ENCODE measurements around the gene ESYT1. TPM values are rescaled to one million over a fixed set of nuclear protein-coding genes. Genes with fewer than 3 reads are reported as not detected.

The ESYT1 gene
- polyA plus RNA-seq, 3 donors from 2014 or later, result 217 to 502 (median 273) TPM

GRCh38 chr12:56165369-56165768 lies 37.3 kb downstream of the ESYT1 start:
- H3K27me3 Mint-ChIP-seq (ENCODE audit: low read depth in 3 of 3), result peaks cover 0 to 13% (median 2%) of the 10 kb centered on the region in 3 donors
- no peak overlapping the region for H3K4me3 Mint-ChIP-seq
- peaks cover 15 to 19% of the 10 kb centered on the region in 2 donors for H3K4me1 Mint-ChIP-seq
- H3K9me3 Mint-ChIP-seq, result no peaks in the 10 kb centered on the region
- peak overlapping the region in 5 of 6 donors; percentile 26 to 53 (median 43) for H3K27ac Mint-ChIP-seq
- H3K36me3 Mint-ChIP-seq, result peaks cover 20 to 59% (median 37%) of the 10 kb centered on the region in 3 donors
- DNase-seq, result no peak

DNA sequence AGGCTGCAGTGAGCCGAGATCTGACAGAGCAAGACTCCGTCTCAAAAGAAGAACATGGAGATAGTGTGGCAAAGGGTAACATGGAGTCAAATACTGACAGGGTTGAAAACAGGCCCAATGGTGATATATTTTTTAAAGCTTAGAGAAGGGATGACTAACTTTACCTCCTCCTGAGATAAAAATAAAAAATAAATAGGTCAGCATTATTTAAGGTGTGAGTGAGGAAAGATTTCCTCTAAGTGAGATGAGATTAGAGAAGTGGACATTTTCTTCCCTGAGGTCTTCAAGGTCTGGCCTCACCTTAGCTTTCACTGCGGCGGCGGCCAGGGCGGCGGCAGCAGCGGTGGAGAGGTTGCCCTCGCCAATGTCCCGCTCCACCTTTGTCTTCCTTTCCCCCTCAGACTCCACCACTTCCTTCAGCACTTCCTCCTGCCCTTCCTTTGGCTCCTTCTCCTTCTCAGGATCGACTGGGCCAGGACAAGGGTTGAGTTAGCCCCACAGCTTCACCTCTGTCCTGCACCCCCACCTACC lies 41.2 kb downstream of the ESYT1 start:
- Mint-ChIP-seq H3K27me3 (ENCODE audit: low read depth in 3 of 3) (peaks cover 0 to 10% (median 0%) of the 10 kb centered on the region in 3 donors), H3K27ac (peak overlapping the region in 4 of 6 donors; percentile 31 to 76 (median 62)), H3K36me3 (peaks cover 26 to 50% (median 35%) of the 10 kb centered on the region in 3 donors), H3K4me1 (peaks cover 0 to 2% of the 10 kb centered on the region in 2 donors), H3K4me3 (no peak overlapping the region), H3K9me3 (no peaks in the 10 kb centered on the region)
- no peak for DNase-seq

DNA sequence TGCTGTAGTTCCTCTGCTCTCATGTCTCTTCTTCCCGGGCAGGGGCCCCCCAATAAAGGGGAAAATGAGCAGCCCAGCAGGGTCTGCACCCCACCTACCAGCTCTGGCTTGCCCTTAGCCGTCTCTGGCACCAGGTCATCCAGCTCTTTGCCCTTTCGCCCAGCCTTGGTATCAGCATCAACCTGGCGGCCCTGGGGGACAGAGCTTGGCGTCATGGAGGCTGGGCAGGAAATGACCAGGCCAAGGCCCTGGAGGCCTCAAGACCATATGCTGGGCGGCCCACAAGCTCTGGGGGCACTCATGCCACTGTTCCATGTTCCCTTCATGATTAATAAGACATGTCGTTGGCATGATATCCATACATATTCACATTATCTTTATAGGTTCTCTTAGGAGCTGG lies 44.8 kb downstream of the ESYT1 start:
- H3K9me3 Mint-ChIP-seq, result no peaks in the 10 kb centered on the region
- peaks cover 29 to 55% (median 34%) of the 10 kb centered on the region in 3 donors for H3K36me3 Mint-ChIP-seq
- peaks cover 0 to under 1% of the 10 kb centered on the region in 2 donors for H3K4me1 Mint-ChIP-seq
- H3K27me3 Mint-ChIP-seq (ENCODE audit: low read depth in 3 of 3), result peaks cover 0 to 7% (median 0%) of the 10 kb centered on the region in 3 donors
- H3K4me3 Mint-ChIP-seq, result no peak overlapping the region
- H3K27ac Mint-ChIP-seq, result no peak overlapping the region
- DNase-seq, result no peak

DNA sequence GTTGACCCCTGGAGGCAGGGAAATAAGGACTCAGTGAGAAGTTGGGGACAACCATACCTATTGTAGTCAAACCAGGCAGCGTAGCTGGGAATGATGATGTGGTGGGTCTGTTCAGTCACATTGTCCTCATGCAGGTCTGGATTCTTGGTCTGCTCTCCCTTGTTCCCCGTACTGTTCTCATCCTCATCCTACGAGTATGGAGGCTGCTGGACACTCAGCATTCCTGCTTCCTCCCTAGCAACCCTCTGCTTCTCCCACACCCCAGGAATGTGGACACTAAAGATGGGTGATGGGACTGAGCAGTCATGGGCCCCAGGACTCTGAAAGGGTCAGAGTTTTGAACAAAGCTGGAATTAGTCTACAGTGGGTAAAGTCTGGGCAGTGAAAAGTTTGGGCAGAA lies 50.3 kb downstream of the ESYT1 start:
- H3K27me3 Mint-ChIP-seq (ENCODE audit: low read depth in 3 of 3), result peaks cover 0 to 2% (median 0%) of the 10 kb centered on the region in 3 donors
- no peak overlapping the region for H3K27ac Mint-ChIP-seq
- no peaks in the 10 kb centered on the region for H3K4me1 Mint-ChIP-seq
- no peak for DNase-seq
- H3K36me3 Mint-ChIP-seq, result peaks cover 39 to 57% (median 49%) of the 10 kb centered on the region in 3 donors
- H3K4me3 Mint-ChIP-seq, result no peak overlapping the region
- no peaks in the 10 kb centered on the region for H3K9me3 Mint-ChIP-seq

DNA sequence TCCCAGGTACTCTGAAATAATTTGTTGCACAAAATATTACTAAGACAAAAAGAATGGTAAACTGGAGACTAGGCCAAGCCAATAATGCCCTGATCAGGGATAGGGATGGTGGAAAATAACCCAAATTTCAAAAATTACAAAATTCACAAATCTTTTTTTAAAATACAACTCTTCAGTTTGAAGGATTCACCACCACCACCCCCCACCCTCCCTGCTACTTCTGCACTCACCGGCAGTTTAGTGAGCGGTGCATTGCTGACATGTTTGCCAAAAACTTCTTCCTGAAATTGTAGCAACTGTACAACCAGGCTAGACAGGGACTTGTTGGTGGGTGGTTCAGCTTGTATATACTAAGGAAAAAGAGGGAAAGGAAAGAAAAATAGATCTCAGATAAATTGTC lies 58.9 kb downstream of the ESYT1 start:
- Mint-ChIP-seq H3K4me1 (peaks cover 34 to 46% of the 10 kb centered on the region in 2 donors), H3K9me3 (no peaks in the 10 kb centered on the region), H3K27ac (peak overlapping the region in 5 of 6 donors; percentile 55 to 91 (median 73)), H3K36me3 (peaks cover 7 to 20% (median 8%) of the 10 kb centered on the region in 3 donors), H3K27me3 (ENCODE audit: low read depth in 3 of 3) (peaks cover 10 to 18% (median 16%) of the 10 kb centered on the region in 3 donors), H3K4me3 (peak overlapping the region in 4 of 5 donors; percentile 29 to 93 (median 68))
- no peak for DNase-seq

GRCh38 chr12:56188131-56188777 lies 60.2 kb downstream of the ESYT1 start:
- Mint-ChIP-seq H3K9me3 (no peaks in the 10 kb centered on the region), H3K27ac (peak overlapping the region; percentile 73 to 99 (median 91)), H3K4me3 (peak overlapping the region; percentile 86 to 98 (median 89)), H3K36me3 (peaks cover 7 to 19% (median 8%) of the 10 kb centered on the region in 3 donors), H3K27me3 (ENCODE audit: low read depth in 3 of 3) (peaks cover 10 to 18% (median 16%) of the 10 kb centered on the region in 3 donors), H3K4me1 (peaks cover 42 to 56% of the 10 kb centered on the region in 2 donors)
- DNase-seq, result peak in 1 of 3 donors; percentile 16

- peaks cover 7 to 16% (median 8%) of the 10 kb centered on the region in 3 donors for H3K36me3 Mint-ChIP-seq
- peak overlapping the region; percentile 86 to 98 (median 89) for H3K4me3 Mint-ChIP-seq
- peaks cover 10 to 18% (median 17%) of the 10 kb centered on the region in 3 donors for H3K27me3 Mint-ChIP-seq (ENCODE audit: low read depth in 3 of 3)
- H3K4me1 Mint-ChIP-seq, result peaks cover 43 to 60% of the 10 kb centered on the region in 2 donors
- peak overlapping the region; percentile 73 to 99 (median 91) for H3K27ac Mint-ChIP-seq
- H3K9me3 Mint-ChIP-seq, result no peaks in the 10 kb centered on the region
- peak in 1 of 3 donors; percentile 22 for DNase-seq
These were observed 60.7 kb downstream of the ESYT1 start for GRCh38 chr12:56188778-56189098.

- DNase-seq, result peak; percentile 84 to 88 (median 86)
- Mint-ChIP-seq H3K27ac (peak within 1 kb of the TSS; percentile 93 to 99 (median 96)), H3K4me3 (peak within 1 kb of the TSS; percentile 92 to 98 (median 97)), H3K4me1 (peaks cover 43 to 60% of the 10 kb centered on the region in 2 donors), H3K36me3 (peaks cover 6 to 12% (median 8%) of the 10 kb centered on the region in 3 donors), H3K9me3 (no peaks in the 10 kb centered on the region), H3K27me3 (ENCODE audit: low read depth in 3 of 3) (peaks cover 10 to 18% (median 17%) of the 10 kb centered on the region in 3 donors)
These were observed 61.2 kb downstream of the ESYT1 start, which contains the start of gene SMARCC2 for GRCh38 chr12:56189099-56189917. Gene SMARCC2, minus strand, starts transcription at chr12:56189483. Its CDS starts 22 bp downstream, at chr12:56189461.

- peaks cover 43 to 60% of the 10 kb centered on the region in 2 donors for H3K4me1 Mint-ChIP-seq
- peaks cover 3 to 4% (median 4%) of the 10 kb centered on the region in 3 donors for H3K36me3 Mint-ChIP-seq
- DNase-seq, result peak; percentile 72 to 74 (median 74)
- no peaks in the 10 kb centered on the region for H3K9me3 Mint-ChIP-seq
- peak overlapping the region; percentile 92 to 98 (median 96) for H3K27ac Mint-ChIP-seq
- H3K27me3 Mint-ChIP-seq (ENCODE audit: low read depth in 3 of 3), result peaks cover 10 to 18% (median 17%) of the 10 kb centered on the region in 3 donors
- H3K4me3 Mint-ChIP-seq, result peak overlapping the region; percentile 92 to 98 (median 97)
These were observed 62.0 kb downstream of the ESYT1 start for GRCh38 chr12:56189918-56190694.

DNA sequence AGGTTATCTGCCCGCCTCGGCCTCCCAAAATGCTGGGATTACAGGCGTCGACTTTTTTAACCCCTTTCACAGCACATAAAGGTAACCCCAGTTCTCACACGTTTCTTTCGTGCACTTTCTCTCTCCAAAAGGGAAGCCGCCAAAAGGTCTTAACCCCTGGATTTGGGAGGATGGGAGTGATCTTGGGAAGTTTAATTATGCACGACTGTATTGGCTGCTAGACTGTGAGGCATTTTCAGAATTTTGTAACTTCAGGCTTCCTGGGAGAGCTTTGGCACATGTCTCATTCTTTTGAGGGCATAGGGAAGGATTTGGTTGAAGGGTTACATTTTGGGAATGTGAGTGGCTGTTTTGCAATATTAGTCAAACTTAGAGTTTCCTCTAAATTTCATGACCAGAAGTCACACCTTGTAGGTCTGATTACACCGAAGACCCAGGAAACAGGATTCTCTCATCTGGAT lies 62.7 kb downstream of the ESYT1 start:
- Mint-ChIP-seq H3K27me3 (ENCODE audit: low read depth in 3 of 3) (peaks cover 10 to 18% (median 17%) of the 10 kb centered on the region in 3 donors), H3K27ac (peak overlapping the region; percentile 92 to 98 (median 96)), H3K4me1 (peaks cover 43 to 58% of the 10 kb centered on the region in 2 donors), H3K4me3 (peak overlapping the region; percentile 92 to 98 (median 97)), H3K9me3 (no peaks in the 10 kb centered on the region), H3K36me3 (peaks cover 2 to 4% (median 4%) of the 10 kb centered on the region in 3 donors)
- DNase-seq, result no peak

DNA sequence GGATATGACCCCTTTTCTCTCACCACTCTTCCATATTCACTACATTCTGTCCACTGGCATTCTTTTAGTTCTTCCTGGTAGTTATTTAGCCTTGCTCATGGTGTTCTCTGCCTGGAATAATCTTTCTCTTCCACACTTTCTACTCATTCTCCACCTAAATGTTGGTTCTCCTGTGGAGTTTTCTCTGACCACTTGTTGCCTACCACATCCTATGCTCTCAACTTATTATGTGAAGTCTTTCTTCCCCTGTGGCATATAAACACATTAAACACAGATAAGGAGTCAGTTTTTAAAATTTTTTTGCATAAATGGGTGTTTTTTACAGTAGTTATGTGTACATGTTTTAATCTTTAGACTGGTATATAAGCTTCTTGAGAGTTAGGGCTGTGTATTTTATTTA lies 64.5 kb downstream of the ESYT1 start:
- H3K4me1 Mint-ChIP-seq, result peaks cover 33 to 43% of the 10 kb centered on the region in 2 donors
- peaks cover 10 to 18% (median 17%) of the 10 kb centered on the region in 3 donors for H3K27me3 Mint-ChIP-seq (ENCODE audit: low read depth in 3 of 3)
- peak in 1 of 3 donors; percentile 12 for DNase-seq
- H3K36me3 Mint-ChIP-seq, result peaks cover 0 to 4% (median 0%) of the 10 kb centered on the region in 3 donors
- peak overlapping the region in 5 of 6 donors; percentile 12 to 88 (median 41) for H3K27ac Mint-ChIP-seq
- H3K9me3 Mint-ChIP-seq, result no peaks in the 10 kb centered on the region
- peak overlapping the region; percentile 12 to 46 (median 37) for H3K4me3 Mint-ChIP-seq

GRCh38 chr12:56193025-56193578 lies 65.0 kb downstream of the ESYT1 start:
- no peaks in the 10 kb centered on the region for H3K9me3 Mint-ChIP-seq
- H3K36me3 Mint-ChIP-seq, result peaks cover 0 to 4% (median 0%) of the 10 kb centered on the region in 3 donors
- H3K27me3 Mint-ChIP-seq (ENCODE audit: low read depth in 3 of 3), result peaks cover 10 to 18% (median 17%) of the 10 kb centered on the region in 3 donors
- peaks cover 28 to 37% of the 10 kb centered on the region in 2 donors for H3K4me1 Mint-ChIP-seq
- DNase-seq, result peak; percentile 67 to 75 (median 72)
- H3K4me3 Mint-ChIP-seq, result peak overlapping the region; percentile 12 to 46 (median 37)
- peak overlapping the region in 4 of 6 donors; percentile 36 to 88 (median 62) for H3K27ac Mint-ChIP-seq
